Upper lobe of left lung (tissue), 6 donors: ENCODE results near the gene SH3BGRL2. TPM values are rescaled to one million over a fixed set of nuclear protein-coding genes. Genes with fewer than 3 reads are reported as not detected.
"Not testable (repeated sequence)": the region's sequence is repeated elsewhere in the genome, so short reads cannot be mapped to it uniquely, and the experiment has no call there.

Source experiments
- ATAC-seq, 2 donors: fragments of 200-7000 bp; cut with Tn5 transposase; one replicate each; pipeline ENCODE4 v1.9.1; 2022; ENCODE audit warnings: mild to moderate bottlenecking in 2 of 2, moderate library complexity in 2 of 2; ENCODE audit not compliant: low FRiP score in 2 of 2
- DNase-seq, 2 donors: peaks; one replicate each; pipeline ENCODE4 v3.0.0-alpha.2; 2019 to 2020
- H3K27ac ChIP-seq, 4 donors: fragments of 200-600 bp; sonication (generic); one replicate each; pipeline ENCODE4 v1.5.1; 2016 to 2019
- H3K27me3 ChIP-seq, 4 donors: fragments of 200-600 bp; sonication (generic); one replicate each; pipeline ENCODE4 v1.5.1; 2017 to 2019
- H3K36me3 ChIP-seq, 4 donors: fragments of 200-600 bp; sonication (generic); one replicate each; pipeline ENCODE4 v1.5.1; 2016 to 2019
- H3K4me1 ChIP-seq, 4 donors: fragments of 200-600 bp; sonication (generic); one replicate each; pipeline ENCODE4 v1.5.1; 2018 to 2019
- H3K4me3 ChIP-seq, 4 donors: fragments of 200-600 bp; sonication (generic); one replicate each; pipeline ENCODE4 v1.5.1; 2017 to 2019; ENCODE audit warnings: mild to moderate bottlenecking in 2 of 4, moderate library complexity in 1 of 4
- H3K9me3 ChIP-seq, 4 donors: fragments of 200-600 bp; sonication (generic); one replicate each; pipeline ENCODE4 v1.5.1; 2018 to 2019
- EP300 ChIP-seq, 4 donors: sonication (generic); formaldehyde crosslinking; IDR thresholded peaks; one replicate each; pipeline ENCODE4 v1.5.1; 2017; ENCODE audit warnings: antibody characterized with exemption in 4 of 4, control low read depth in 2 of 4
- POLR2A ChIP-seq, 4 donors: fragments of 450-650 bp; IDR thresholded peaks; one replicate each; pipeline ENCODE4 v1.5.1; 2016 to 2017; ENCODE audit warnings: antibody characterized with exemption in 4 of 4, mild to moderate bottlenecking in 2 of 4
- POLR2AphosphoS5 ChIP-seq, 2 donors: sonication (generic); formaldehyde crosslinking; IDR thresholded peaks; one replicate each; pipeline ENCODE4 v1.5.1; 2017; ENCODE audit warnings: antibody characterized with exemption in 2 of 2
- WGBS, 2 donors: methylation state at CpG; one replicate each; pipeline ENCODE4 v1.1.5; 2017 to 2018; 5-methylcytosine and 5-hydroxymethylcytosine counted together
- total RNA-seq, 6 donors: library from RNA; depleted of rRNA in 4 of 6; stranded (reverse); fragments of >200 nt in 4 of 6; gene quantifications; one replicate each; pipeline versions ENCODE4 v1.1.0 to v1.2.1, GENCODE V29; 2016 to 2021
- TF ChIP-seq, protein P1 (sequence below), 6 experiments: fragments of 450-650 bp in 4 of 6; fragments of 200-600 bp in 2 of 6; sonication (generic) in 2 of 6; IDR thresholded peaks; one replicate each; pipeline ENCODE4 v1.5.1; 2016 to 2019; ENCODE audit warnings: antibody characterized with exemption in 6 of 6
- donor health status: DM: no; HTN: no; CAD: no; lungs with moderate emphysema.
- donor health status: DM: no; HTN: yes; CAD: no; lungs with severe emphysema.

SH3BGRL2 gene
- total RNA-seq, 6 donors from 2014 or later = 23.6 to 65.8 (median 25.4) TPM

DNA sequence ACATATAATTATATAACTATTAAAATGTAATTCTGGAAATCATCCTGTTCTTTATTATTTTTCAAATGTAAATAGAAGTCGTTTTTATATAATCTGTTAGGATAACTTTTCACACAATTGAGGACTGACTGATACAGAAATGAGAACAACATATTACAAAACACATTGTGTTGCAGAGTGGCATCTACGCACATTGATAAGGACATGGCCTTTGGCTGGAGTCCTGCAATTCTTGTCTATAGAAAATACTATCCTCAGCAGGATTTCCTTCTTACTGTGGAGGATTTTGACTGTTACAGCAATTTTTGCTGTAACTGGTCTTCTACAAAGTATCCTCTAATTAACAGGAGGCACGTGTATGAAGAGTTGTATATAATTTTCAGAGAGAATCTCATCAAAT, 19.8 kb downstream of the SH3BGRL2 start:
- WGBS, 2 donors = 49 to 65% methylated on average over 3 of the region's 3 CpGs
- ATAC-seq (no peak), DNase-seq (no peak)
- Histone ChIP-seq H3K27ac (no peak overlapping the region), H3K4me1 (peaks cover 2 to 15% (median 13%) of the 10 kb centered on the region in 4 donors), H3K27me3 (no peaks in the 10 kb centered on the region), H3K9me3 (no peaks in the 10 kb centered on the region), H3K4me3 (no peak overlapping the region), H3K36me3 (no peaks in the 10 kb centered on the region)
- TF ChIP-seq POLR2AphosphoS5 (IDR thresholded peaks at IDR 0.05) (no peak), EP300 (IDR thresholded peaks at IDR 0.05) (no peak), POLR2A (IDR thresholded peaks at IDR 0.05) (no peak)
- TF ChIP-seq, protein P1, sequence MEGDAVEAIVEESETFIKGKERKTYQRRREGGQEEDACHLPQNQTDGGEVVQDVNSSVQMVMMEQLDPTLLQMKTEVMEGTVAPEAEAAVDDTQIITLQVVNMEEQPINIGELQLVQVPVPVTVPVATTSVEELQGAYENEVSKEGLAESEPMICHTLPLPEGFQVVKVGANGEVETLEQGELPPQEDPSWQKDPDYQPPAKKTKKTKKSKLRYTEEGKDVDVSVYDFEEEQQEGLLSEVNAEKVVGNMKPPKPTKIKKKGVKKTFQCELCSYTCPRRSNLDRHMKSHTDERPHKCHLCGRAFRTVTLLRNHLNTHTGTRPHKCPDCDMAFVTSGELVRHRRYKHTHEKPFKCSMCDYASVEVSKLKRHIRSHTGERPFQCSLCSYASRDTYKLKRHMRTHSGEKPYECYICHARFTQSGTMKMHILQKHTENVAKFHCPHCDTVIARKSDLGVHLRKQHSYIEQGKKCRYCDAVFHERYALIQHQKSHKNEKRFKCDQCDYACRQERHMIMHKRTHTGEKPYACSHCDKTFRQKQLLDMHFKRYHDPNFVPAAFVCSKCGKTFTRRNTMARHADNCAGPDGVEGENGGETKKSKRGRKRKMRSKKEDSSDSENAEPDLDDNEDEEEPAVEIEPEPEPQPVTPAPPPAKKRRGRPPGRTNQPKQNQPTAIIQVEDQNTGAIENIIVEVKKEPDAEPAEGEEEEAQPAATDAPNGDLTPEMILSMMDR (IDR thresholded peaks at IDR 0.05) = no peak

DNA sequence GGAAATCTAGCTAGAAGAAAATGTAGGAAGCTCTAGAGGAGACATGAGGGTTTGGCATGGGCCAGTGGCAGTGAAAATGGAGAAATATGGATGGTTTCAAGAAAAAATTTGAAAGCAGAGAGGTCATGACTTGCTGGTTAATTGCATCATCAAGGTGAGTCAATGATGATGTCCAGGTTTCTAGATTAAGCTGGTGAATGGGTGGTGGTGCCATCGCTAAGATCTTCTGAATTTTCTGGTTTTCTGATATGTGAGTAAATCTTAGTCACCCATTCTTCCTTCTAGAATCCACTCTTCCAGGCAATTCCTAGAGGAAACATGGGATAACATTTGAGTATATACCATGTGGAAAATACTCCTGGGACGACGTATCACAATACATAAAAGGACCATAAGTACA, 25.0 kb downstream of the SH3BGRL2 start:
- Histone ChIP-seq H3K27ac (no peak overlapping the region), H3K36me3 (no peaks in the 10 kb centered on the region), H3K4me3 (no peak overlapping the region), H3K9me3 (no peaks in the 10 kb centered on the region), H3K4me1 (no peaks in the 10 kb centered on the region), H3K27me3 (no peaks in the 10 kb centered on the region)
- ATAC-seq = no peak
- TF ChIP-seq, protein P1 (IDR thresholded peaks at IDR 0.05) = no peak
- TF ChIP-seq EP300 (IDR thresholded peaks at IDR 0.05) (no peak), POLR2AphosphoS5 (IDR thresholded peaks at IDR 0.05) (no peak), POLR2A (IDR thresholded peaks at IDR 0.05) (no peak)
- no peak for DNase-seq
- WGBS, 2 donors = 95 to 98% methylated on average over 3 of the region's 3 CpGs

- no peak overlapping the region for H3K4me3 ChIP-seq
- no peaks in the 10 kb centered on the region for H3K36me3 ChIP-seq
- no peaks in the 10 kb centered on the region for H3K4me1 ChIP-seq
- no peak overlapping the region for H3K27ac ChIP-seq
- ATAC-seq (no peak), DNase-seq (no peak)
- TF ChIP-seq EP300 (IDR thresholded peaks at IDR 0.05) = no peak
- TF ChIP-seq POLR2A (IDR thresholded peaks at IDR 0.05) = no peak
- TF ChIP-seq POLR2AphosphoS5 (IDR thresholded peaks at IDR 0.05) = no peak
- TF ChIP-seq, protein P1 (IDR thresholded peaks at IDR 0.05) = no peak
- no peaks in the 10 kb centered on the region for H3K27me3 ChIP-seq
- H3K9me3 ChIP-seq = no peaks in the 10 kb centered on the region
- WGBS, 2 donors = 48 to 61% methylated on average over 1 of the region's 1 CpG
These were observed 26.1 kb downstream of the SH3BGRL2 start for GRCh38 chr6:79657238-79657637.

DNA sequence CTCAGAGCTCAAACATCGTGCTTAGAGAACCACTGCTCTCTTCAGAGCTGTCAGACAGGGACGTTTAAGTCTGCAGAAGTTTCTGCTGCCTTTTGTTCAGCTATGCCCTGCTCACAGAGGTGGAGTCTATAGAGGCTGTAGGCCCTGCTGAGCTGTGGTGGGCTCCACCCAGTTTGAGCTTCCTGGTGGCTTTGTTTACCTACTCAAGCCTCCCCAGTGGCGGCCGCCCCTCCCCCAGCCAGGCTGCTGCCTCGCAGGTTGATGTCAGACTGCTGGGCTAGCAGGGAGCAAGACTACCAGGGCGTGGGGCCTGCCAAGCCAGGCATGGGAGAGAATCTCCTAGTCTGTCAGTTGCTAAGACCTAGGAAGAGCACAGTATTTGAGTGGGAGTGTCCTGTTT, 32.5 kb downstream of the SH3BGRL2 start:
- not testable (repeated sequence) for H3K4me3 ChIP-seq, H3K36me3 ChIP-seq, H3K27me3 ChIP-seq, ATAC-seq, H3K9me3 ChIP-seq
- peak; percentile 54 to 75 for DNase-seq
- Histone ChIP-seq H3K27ac (peak overlapping the region in 1 of 4 donors; percentile 18), H3K4me1 (peaks cover 0 to 21% (median 5%) of the 10 kb centered on the region in 4 donors)
- WGBS, 2 donors = 79% methylated on average over 6 of the region's 6 CpGs; no CpG with 5 or more reads in 1 of the 2 donors

GRCh38 chr6:79665725-79666551, 34.8 kb downstream of the SH3BGRL2 start:
- H3K36me3 ChIP-seq = peaks cover 0 to 3% (median 0%) of the 10 kb centered on the region in 4 donors
- DNase-seq = no peak
- no peaks in the 10 kb centered on the region for H3K27me3 ChIP-seq
- H3K4me3 ChIP-seq = no peak overlapping the region
- no peak for ATAC-seq
- TF ChIP-seq EP300 (IDR thresholded peaks at IDR 0.05) = no peak
- TF ChIP-seq POLR2AphosphoS5 (IDR thresholded peaks at IDR 0.05) = no peak
- TF ChIP-seq, protein P1 (IDR thresholded peaks at IDR 0.05) = no peak
- no peak for TF ChIP-seq POLR2A (IDR thresholded peaks at IDR 0.05)
- no peaks in the 10 kb centered on the region for H3K9me3 ChIP-seq
- 58 to 70% methylated on average over 4 of the region's 4 CpGs for WGBS, 2 donors
- peaks cover 4 to 33% (median 16%) of the 10 kb centered on the region in 4 donors for H3K4me1 ChIP-seq
- peak overlapping the region in 2 of 4 donors; percentile 12 to 40 for H3K27ac ChIP-seq
